Measurements from ENCODE around the gene JAM2. TPM values are rescaled to one million over a fixed set of nuclear protein-coding genes. Genes with fewer than 3 reads are reported as not detected.
A peak's percentile ranks its signal among the peaks of the same experiment; 100 is the strongest.

JAM2 gene, protein sequence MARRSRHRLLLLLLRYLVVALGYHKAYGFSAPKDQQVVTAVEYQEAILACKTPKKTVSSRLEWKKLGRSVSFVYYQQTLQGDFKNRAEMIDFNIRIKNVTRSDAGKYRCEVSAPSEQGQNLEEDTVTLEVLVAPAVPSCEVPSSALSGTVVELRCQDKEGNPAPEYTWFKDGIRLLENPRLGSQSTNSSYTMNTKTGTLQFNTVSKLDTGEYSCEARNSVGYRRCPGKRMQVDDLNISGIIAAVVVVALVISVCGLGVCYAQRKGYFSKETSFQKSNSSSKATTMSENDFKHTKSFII
- total RNA-seq: 1 to 10 TPM; 1.1 to 1.2 TPM

DNA sequence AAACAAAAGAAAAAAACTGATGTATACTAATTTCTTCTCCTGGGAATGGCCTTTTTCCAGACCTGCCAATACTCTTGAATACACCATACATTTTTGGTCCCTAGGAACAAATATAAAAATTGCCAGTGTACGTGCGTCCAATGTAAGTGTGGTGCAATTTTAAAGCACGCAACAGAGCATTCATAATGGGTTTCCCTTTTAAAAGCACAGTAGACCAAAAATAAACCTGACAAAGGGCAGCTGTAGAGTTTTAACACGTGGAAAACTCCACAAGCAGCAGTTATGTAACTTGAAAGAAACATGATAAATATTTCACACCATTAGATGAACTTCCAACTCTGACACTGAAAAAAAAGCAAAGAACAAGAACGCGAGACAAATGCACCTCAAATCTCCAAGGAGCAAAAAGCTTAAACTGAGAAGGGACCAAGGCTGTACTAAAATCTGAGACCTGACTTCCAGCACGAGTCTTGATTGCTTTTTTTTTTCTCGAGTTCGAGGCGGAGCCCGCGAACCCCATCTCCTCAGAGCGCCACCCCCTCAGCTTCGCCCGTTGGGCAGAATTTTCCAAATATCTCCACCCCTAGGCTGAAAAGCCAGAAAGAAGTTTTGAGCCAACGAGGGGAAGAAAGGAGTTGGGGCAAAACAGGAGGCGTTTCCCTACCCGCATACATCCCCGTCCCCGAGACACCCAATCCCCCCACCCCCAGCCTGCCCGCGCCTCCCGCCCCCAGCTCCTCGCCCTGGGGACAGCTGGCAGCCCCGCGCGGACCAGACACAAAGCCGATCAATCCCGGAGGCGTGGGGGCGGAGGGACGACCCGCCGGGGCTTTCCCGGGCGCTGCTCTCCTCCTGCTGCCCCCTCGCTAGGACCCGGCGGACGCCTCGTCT, at the start of gene JAM2:
Gene JAM2, plus strand, starts transcription at position 599 of the 891 bp plus-strand sequence. CDS start 564 bp downstream, outside the sequence.
- Mint-ChIP-seq H3K4me1 (peaks cover 29% of the 10 kb centered on the region), H3K27ac (peak within 1 kb of the TSS; percentile 4), H3K36me3 (ENCODE audit: low read depth) (no peaks in the 10 kb centered on the region), H3K9me3 (ENCODE audit: low read depth) (no peaks in the 10 kb centered on the region), H3K4me3 (peak within 1 kb of the TSS; percentile 62), H3K27me3 (peaks cover 50% of the 10 kb centered on the region)
- intact Hi-C loops (cut with DNase I, micrococcal nuclease): loop anchor here (1.0 to 10.0 kb wide), 4 partner anchors 31 to 166 kb away; partner anchors contain the start of genes ATP5PF (in 1 of the 2) and GABPA (in 1 of the 2)
- ATAC-seq (peak; percentile 42), DNase-seq (peak; percentile 66)
- POLR2A ChIA-PET: no interaction called here
- CTCF ChIA-PET: interaction anchor here (0.8 to 1.9 kb wide), 6 partner anchors 10 to 162 kb away, joined by 3 to 16 read pairs (median 4); partner anchors contain the start of gene MRPL39

DNA sequence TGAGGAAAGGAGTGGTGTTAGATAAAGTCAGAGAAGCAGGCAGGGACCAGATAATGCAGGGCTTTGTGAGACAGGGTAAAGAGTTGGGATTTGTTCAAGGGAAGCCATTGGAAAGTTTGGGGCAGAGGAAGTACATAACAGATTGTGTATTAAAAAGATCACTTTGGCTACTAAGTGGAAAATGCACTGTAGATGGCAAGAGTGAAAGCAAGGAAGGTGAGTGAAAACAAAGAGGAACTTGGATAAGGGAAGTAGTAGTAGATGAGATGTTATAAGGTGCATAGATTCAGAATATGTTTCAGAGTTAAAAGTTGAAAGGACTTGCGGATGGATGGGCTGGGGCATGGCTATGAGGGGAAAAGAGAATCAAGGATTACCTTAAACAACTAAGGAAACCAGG, 49.2 kb upstream of the JAM2 start:
- no peaks in the 10 kb centered on the region for H3K27me3 Mint-ChIP-seq
- CTCF ChIA-PET: interaction anchor here (0.6 to 1.5 kb wide), 3 partner anchors 8 to 196 kb away, joined by 3 to 5 read pairs (median 5); no protein-coding TSS in a partner anchor
- peak overlapping the region; percentile 5 for H3K27ac Mint-ChIP-seq
- intact Hi-C loops (cut with DNase I, micrococcal nuclease): no loop called here
- POLR2A ChIA-PET: interaction anchor here (0.6 to 1.7 kb wide), 2 partner anchors 10 to 419 kb away, joined by 3 to 4 read pairs; no protein-coding TSS in a partner anchor
- no peak overlapping the region for H3K4me3 Mint-ChIP-seq
- peaks cover 73% of the 10 kb centered on the region for H3K36me3 Mint-ChIP-seq (ENCODE audit: low read depth)
- no peaks in the 10 kb centered on the region for H3K9me3 Mint-ChIP-seq (ENCODE audit: low read depth)
- H3K4me1 Mint-ChIP-seq: peaks cover 28% of the 10 kb centered on the region
- ATAC-seq: no peak
- no peak for DNase-seq

DNA sequence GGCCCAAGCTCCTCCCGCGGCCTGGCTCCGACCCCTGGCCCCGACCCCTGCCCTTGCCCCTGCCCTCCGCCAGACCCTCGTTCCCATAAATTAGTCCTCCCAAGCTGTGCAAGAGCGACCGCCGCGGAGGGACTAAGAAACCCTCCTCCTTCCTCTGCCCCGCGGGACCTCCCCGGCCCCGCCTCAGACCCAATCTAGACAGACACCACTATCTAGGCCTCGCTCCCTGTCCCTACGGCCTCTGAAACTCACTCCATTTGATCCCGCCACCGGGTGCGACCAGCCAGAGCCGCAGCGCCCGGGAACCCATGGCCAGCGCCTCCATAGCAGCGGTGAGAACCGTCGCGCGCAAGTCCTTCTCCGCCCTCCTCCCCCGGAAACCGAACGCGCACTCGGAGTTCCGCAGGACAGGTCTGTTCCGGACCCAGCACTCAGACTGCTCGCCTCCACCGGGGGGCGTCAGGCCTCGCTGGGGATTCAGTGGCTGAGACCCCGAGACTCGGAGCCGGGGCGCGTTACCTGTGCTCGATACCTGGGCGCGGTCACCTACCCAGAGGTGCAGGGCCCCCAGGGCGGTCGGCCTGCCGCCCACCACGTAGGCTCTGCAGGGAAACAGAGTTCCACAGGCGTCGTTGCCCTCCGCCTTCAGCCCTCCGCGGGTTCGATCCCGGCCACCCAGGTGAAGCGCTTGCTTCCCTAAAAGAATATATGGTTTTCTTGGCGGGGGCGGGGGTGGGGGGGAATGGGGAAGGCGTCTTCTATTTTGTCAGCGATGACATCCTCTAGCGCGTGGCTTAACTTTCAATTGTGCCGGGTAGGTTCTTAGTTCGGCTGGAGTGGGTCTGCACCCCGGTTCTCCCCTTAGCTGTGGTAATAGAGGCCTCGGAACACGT, 31.7 kb upstream of the JAM2 start, which contains the start of gene MRPL39:
Gene MRPL39, minus strand, starts transcription at position 331 of the 893 bp plus-strand sequence. Its CDS starts 6 bp downstream, at position 325.
- Mint-ChIP-seq H3K9me3 (ENCODE audit: low read depth) (no peaks in the 10 kb centered on the region), H3K27ac (peak within 1 kb of the TSS; percentile 100), H3K4me3 (peak within 1 kb of the TSS; percentile 97), H3K27me3 (no peaks in the 10 kb centered on the region), H3K36me3 (ENCODE audit: low read depth) (peaks cover 30% of the 10 kb centered on the region), H3K4me1 (peaks cover 37% of the 10 kb centered on the region)
- CTCF ChIA-PET: interaction anchor here (0.6 to 4.4 kb wide), 38 partner anchors 9 to 564 kb away, joined by 3 to 47 read pairs (median 5); partner anchors contain the start of genes APP, ATP5PF, GABPA and JAM2
- intact Hi-C loops (cut with DNase I, micrococcal nuclease): loop anchor here (1.0 to 5.0 kb wide), 12 partner anchors 29 to 1110 kb away; partner anchors contain the start of genes JAM2 (in 2 of the 2) and APP (in 1 of the 2)
- ATAC-seq: peak; percentile 95
- DNase-seq: peak; percentile 95
- POLR2A ChIA-PET: interaction anchor here (0.7 kb wide), 1 partner anchor 39 kb away, joined by 3 read pairs; no protein-coding TSS in a partner anchor

DNA sequence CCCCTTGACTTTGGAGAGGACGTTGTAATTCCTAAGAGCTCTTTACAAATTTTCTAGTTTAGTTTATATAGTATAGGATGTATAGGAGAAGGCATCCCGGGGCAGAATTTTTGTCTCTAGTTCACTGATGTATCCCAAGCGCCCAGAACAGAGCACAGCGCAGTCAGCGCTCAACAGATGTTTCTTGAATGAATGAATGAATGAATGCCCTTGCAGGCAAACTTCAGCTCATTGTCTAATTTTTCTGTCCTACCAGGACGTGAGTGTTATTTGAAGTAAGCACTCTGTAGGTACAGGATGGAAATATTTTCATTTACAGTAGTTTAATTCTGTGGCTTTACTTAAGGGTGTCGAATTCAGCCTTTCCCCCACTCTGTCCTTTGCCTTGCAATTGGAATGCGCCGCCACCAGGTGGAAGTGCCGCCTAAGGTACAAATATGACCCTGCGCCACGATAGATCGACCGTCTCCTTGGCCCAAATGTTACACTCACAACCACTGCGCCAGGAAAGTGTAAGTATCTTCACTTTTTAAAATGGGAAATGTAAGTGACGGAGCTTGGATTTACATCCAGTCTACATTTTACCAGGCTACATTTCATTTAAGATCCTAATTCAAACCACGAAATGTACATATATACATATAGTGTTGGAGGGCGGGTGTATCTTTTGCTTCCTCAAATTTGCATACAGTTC, 30.9 kb upstream of the JAM2 start:
- H3K27ac Mint-ChIP-seq: peak overlapping the region; percentile 76
- ATAC-seq: peak; percentile 77
- H3K4me3 Mint-ChIP-seq: peak overlapping the region; percentile 97
- H3K9me3 Mint-ChIP-seq (ENCODE audit: low read depth): no peaks in the 10 kb centered on the region
- peak; percentile 89 for DNase-seq
- ChIA-PET POLR2A (no interaction called here), CTCF (interaction anchor here (0.6 to 4.4 kb wide), 46 partner anchors 9 to 563 kb away, joined by 3 to 47 read pairs (median 4); partner anchors contain the start of genes APP, ATP5PF, GABPA and JAM2)
- intact Hi-C loops (cut with DNase I, micrococcal nuclease): loop anchor here (1.0 to 5.0 kb wide), 9 partner anchors 31 to 1109 kb away; partner anchors contain the start of genes JAM2 (in 2 of the 2) and APP (in 1 of the 2)
- H3K4me1 Mint-ChIP-seq: peaks cover 33% of the 10 kb centered on the region
- no peaks in the 10 kb centered on the region for H3K27me3 Mint-ChIP-seq
- H3K36me3 Mint-ChIP-seq (ENCODE audit: low read depth): peaks cover 22% of the 10 kb centered on the region

DNA sequence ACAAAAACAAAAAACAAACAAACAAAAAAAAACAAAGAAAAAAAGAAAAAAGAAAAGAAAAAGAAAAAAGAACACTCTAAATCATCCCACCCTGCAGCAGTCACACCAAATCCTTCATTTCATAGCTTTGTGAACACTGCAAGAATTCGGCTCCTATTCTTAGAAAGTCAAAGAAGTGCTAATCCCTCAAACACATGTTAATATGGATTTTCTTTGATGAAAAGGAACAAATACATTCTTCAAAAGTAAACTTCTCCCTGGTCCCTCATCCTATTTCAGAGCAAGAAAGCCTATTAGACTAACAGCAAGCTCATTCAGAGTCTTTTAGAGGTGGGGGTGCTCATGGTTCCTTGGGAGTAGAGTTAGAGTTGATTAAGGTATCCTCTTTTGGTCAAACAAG, 24.6 kb upstream of the JAM2 start:
- Mint-ChIP-seq H3K4me1 (no peaks in the 10 kb centered on the region), H3K36me3 (ENCODE audit: low read depth) (no peaks in the 10 kb centered on the region), H3K27me3 (no peaks in the 10 kb centered on the region), H3K4me3 (no peak overlapping the region), H3K27ac (no peak overlapping the region), H3K9me3 (ENCODE audit: low read depth) (no peaks in the 10 kb centered on the region)
- ATAC-seq (no peak), DNase-seq (no peak)
- ChIA-PET POLR2A (no interaction called here), CTCF (interaction anchor here (1.6 kb wide), 1 partner anchor 94 kb away, joined by 3 read pairs; no protein-coding TSS in a partner anchor)
- intact Hi-C loops (cut with DNase I, micrococcal nuclease): no loop called here

DNA sequence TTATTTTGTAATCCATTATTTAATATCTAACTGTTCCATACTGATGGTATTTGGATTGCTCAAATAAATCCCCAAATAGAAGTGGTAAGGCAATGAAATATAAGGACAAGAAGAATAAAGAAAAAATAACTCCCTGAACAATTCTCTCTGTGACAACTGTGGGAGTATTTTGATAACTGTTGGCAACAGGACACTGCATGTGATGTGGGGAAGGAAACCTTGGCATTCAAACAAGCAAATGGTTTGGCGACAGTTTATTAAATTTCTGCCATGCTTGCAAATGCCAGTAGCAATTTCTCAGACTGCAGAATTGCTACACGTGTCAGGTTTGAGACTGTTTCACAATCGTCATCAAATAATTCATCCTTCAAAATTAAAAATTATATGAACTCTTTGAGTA, 23.2 kb upstream of the JAM2 start:
- H3K27ac Mint-ChIP-seq: no peak overlapping the region
- intact Hi-C loops (cut with DNase I, micrococcal nuclease): no loop called here
- no peaks in the 10 kb centered on the region for H3K27me3 Mint-ChIP-seq
- no peak for DNase-seq
- no peaks in the 10 kb centered on the region for H3K9me3 Mint-ChIP-seq (ENCODE audit: low read depth)
- ChIA-PET POLR2A (no interaction called here), CTCF (interaction anchor here (0.8 to 1.9 kb wide), 5 partner anchors 23 to 246 kb away, joined by 3 to 6 read pairs (median 4); partner anchors contain the start of gene JAM2)
- no peak for ATAC-seq
- H3K4me1 Mint-ChIP-seq: no peaks in the 10 kb centered on the region
- H3K4me3 Mint-ChIP-seq: no peak overlapping the region
- no peaks in the 10 kb centered on the region for H3K36me3 Mint-ChIP-seq (ENCODE audit: low read depth)

DNA sequence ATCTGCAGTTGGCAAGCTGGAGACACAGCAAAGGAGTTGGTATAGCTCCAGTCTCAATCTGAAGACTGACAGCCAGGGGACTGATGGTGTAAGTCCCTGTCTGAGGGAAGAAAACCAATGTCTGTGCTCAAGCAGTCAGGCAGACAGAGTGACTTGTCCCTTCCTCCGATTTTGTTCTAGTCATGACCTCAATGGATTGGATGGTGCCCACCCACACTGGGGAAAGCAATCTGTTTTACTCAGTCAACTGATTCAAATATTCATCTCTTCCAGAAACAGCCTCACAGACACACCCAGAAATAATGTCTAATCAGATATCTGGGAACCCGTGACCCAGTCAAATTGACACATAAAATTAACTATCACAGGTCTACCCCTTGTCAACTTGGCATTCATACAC, 19.9 kb upstream of the JAM2 start:
- Mint-ChIP-seq H3K36me3 (ENCODE audit: low read depth) (no peaks in the 10 kb centered on the region), H3K27me3 (no peaks in the 10 kb centered on the region), H3K4me3 (no peak overlapping the region), H3K9me3 (ENCODE audit: low read depth) (no peaks in the 10 kb centered on the region), H3K27ac (no peak overlapping the region), H3K4me1 (no peaks in the 10 kb centered on the region)
- ATAC-seq (no peak), DNase-seq (no peak)
- ChIA-PET POLR2A (no interaction called here), CTCF (interaction anchor here (2.5 kb wide), 1 partner anchor 11 kb away, joined by 6 read pairs; no protein-coding TSS in a partner anchor)
- intact Hi-C loops (cut with DNase I, micrococcal nuclease): no loop called here

DNA sequence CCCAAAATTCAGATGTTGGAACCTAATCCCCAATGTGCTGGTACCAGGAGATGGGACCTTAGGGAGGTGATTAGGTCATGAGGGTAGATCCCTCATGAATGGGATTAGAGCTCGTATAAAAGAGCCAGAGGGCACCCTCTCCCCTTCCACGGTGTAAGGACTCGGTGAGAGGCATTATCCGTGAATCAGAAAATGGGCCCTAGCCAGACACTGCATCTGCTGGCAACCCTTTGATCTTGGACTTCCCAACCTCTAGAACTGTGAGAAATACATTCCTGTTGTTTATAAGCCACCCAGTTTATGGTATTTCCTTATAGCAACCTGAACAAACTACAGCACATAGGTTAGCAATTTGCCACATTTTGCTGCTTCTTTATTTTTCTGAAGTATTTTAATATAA, 14.5 kb upstream of the JAM2 start:
- no peaks in the 10 kb centered on the region for H3K36me3 Mint-ChIP-seq (ENCODE audit: low read depth)
- H3K27ac Mint-ChIP-seq: no peak overlapping the region
- no peaks in the 10 kb centered on the region for H3K27me3 Mint-ChIP-seq
- ChIA-PET CTCF (interaction anchor here (1.1 to 1.5 kb wide), 2 partner anchors 16 kb away, joined by 3 to 7 read pairs; no protein-coding TSS in a partner anchor), POLR2A (no interaction called here)
- H3K9me3 Mint-ChIP-seq (ENCODE audit: low read depth): no peaks in the 10 kb centered on the region
- ATAC-seq: no peak
- no peaks in the 10 kb centered on the region for H3K4me1 Mint-ChIP-seq
- no peak overlapping the region for H3K4me3 Mint-ChIP-seq
- no peak for DNase-seq
- intact Hi-C loops (cut with DNase I, micrococcal nuclease): no loop called here

DNA sequence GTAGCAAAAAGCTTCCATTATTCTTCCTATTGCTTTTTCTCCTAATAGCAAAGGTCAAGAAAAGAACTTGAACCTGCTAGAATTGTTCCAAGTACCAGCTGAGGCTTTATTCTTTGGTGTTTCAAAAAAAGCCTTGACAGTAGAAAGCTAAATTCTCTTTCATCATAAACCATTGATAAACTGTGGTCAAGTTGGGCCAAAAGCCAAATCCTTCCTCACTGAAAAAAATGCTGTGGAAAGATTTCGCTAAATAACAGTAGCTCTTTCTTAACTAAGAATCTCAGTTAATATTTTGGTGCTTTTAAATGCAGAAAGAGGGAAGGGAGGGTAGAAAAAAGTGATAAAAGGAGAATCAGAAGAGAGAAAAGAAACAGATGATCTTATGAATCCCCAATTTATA, 14.0 kb upstream of the JAM2 start:
- Mint-ChIP-seq H3K27me3 (no peaks in the 10 kb centered on the region), H3K9me3 (ENCODE audit: low read depth) (no peaks in the 10 kb centered on the region), H3K27ac (no peak overlapping the region), H3K4me1 (no peaks in the 10 kb centered on the region), H3K36me3 (ENCODE audit: low read depth) (no peaks in the 10 kb centered on the region), H3K4me3 (no peak overlapping the region)
- DNase-seq (no peak), ATAC-seq (no peak)
- intact Hi-C loops (cut with DNase I, micrococcal nuclease): no loop called here
- CTCF ChIA-PET: interaction anchor here (1.1 to 1.5 kb wide), 2 partner anchors 16 to 17 kb away, joined by 3 to 7 read pairs; no protein-coding TSS in a partner anchor
- POLR2A ChIA-PET: no interaction called here

All from activated CD4-positive, alpha-beta T cell treated with anti-CD3 and anti-CD28 coated beads for 36 hours (primary cell).